B cell (primary cell): ENCODE results near the gene TRIP10.

Experiments used
- EZH2 ChIP-seq: IDR thresholded peaks from 2 replicates; pipeline ENCODE4 v1.6.1; 2012; ENCODE audit warnings: borderline replicate concordance, low read depth, mild to moderate bottlenecking, moderate library complexity, low read length; ENCODE audit not compliant: insufficient read depth, poor library complexity, severe bottlenecking
- TF ChIP-seq, protein P1 (sequence below): fragments of 200-600 bp; IDR thresholded peaks from one replicate; pipeline ENCODE4 v1.8.0; 2022; ENCODE audit warnings: antibody characterized with exemption, mild to moderate bottlenecking

GRCh38 chr19:6729573-6730152 is 9.8 kb upstream of the TRIP10 start:
- TF ChIP-seq, protein P1, sequence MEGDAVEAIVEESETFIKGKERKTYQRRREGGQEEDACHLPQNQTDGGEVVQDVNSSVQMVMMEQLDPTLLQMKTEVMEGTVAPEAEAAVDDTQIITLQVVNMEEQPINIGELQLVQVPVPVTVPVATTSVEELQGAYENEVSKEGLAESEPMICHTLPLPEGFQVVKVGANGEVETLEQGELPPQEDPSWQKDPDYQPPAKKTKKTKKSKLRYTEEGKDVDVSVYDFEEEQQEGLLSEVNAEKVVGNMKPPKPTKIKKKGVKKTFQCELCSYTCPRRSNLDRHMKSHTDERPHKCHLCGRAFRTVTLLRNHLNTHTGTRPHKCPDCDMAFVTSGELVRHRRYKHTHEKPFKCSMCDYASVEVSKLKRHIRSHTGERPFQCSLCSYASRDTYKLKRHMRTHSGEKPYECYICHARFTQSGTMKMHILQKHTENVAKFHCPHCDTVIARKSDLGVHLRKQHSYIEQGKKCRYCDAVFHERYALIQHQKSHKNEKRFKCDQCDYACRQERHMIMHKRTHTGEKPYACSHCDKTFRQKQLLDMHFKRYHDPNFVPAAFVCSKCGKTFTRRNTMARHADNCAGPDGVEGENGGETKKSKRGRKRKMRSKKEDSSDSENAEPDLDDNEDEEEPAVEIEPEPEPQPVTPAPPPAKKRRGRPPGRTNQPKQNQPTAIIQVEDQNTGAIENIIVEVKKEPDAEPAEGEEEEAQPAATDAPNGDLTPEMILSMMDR = no peak
- no peak for TF ChIP-seq EZH2
